ENCODE results near the gene CLDN6.

CLDN6 gene

GRCh38 chr16:3010510-3010909, 7.5 kb downstream of the CLDN6 start:
- DNase-seq = no peak

- no peak for DNase-seq
Observed at GRCh38 chr16:3009568-3010390, 8.2 kb downstream of the CLDN6 start.

GRCh38 chr16:3008690-3009037, 9.3 kb downstream of the CLDN6 start:
- DNase-seq = no peak

- DNase-seq = peak; percentile 42
Observed at GRCh38 chr16:3007957-3008689, 9.9 kb downstream of the CLDN6 start.

- no peak for DNase-seq
Observed at GRCh38 chr16:3007059-3007956, 10.7 kb downstream of the CLDN6 start.

- no peak for DNase-seq
Observed at GRCh38 chr16:3004781-3005284, 13.2 kb downstream of the CLDN6 start.

GRCh38 chr16:3004319-3004718, 13.7 kb downstream of the CLDN6 start:
- DNase-seq = no peak

GRCh38 chr16:3003582-3004270, 14.3 kb downstream of the CLDN6 start:
- peak; percentile 94 for DNase-seq

GRCh38 chr16:3001316-3001715, 16.7 kb downstream of the CLDN6 start:
- DNase-seq = no peak

- DNase-seq = no peak
Observed at GRCh38 chr16:3000540-3000939, 17.4 kb downstream of the CLDN6 start.

- no peak for DNase-seq
Observed at GRCh38 chr16:2999929-3000328, 18.1 kb downstream of the CLDN6 start.

GRCh38 chr16:2996298-2996697, 21.7 kb downstream of the CLDN6 start:
- no peak for DNase-seq

GRCh38 chr16:2992383-2993081, 25.5 kb downstream of the CLDN6 start:
- no peak for DNase-seq

GRCh38 chr16:2991566-2992261, 26.3 kb downstream of the CLDN6 start:
- DNase-seq = no peak

- DNase-seq = no peak
Observed at GRCh38 chr16:2990891-2991290, 27.1 kb downstream of the CLDN6 start.

GRCh38 chr16:2988590-2989099, 29.3 kb downstream of the CLDN6 start:
- DNase-seq = no peak

- no peak for DNase-seq
Observed at GRCh38 chr16:2987833-2988232, 30.1 kb downstream of the CLDN6 start.

GRCh38 chr16:2987286-2987685, 30.7 kb downstream of the CLDN6 start:
- DNase-seq = no peak

GRCh38 chr16:2986623-2987188, 31.3 kb downstream of the CLDN6 start:
- DNase-seq = no peak

- no peak for DNase-seq
Observed at GRCh38 chr16:2985893-2986355, 32.1 kb downstream of the CLDN6 start.

GRCh38 chr16:2985462-2985861, 32.5 kb downstream of the CLDN6 start:
- no peak for DNase-seq
